CD4-positive, CD25-positive, alpha-beta regulatory T cell (primary cell): ENCODE data around the gene USP12. TPM values are rescaled to one million over a fixed set of nuclear protein-coding genes. Genes with fewer than 3 reads are reported as not detected.
A peak's percentile ranks its signal among the peaks of the same experiment; 100 is the strongest.

ENCODE experiments used
- ATAC-seq, 2 donors: fragments of 150-1000 bp; cut with Tn5 transposase; one replicate each; pipeline ENCODE4 v1.10.0; 2021; ENCODE audit warnings: low read depth in 2 of 2, moderate number of reproducible peaks in 2 of 2, moderate library complexity in 1 of 2
- DNase-seq, 3 donors: peaks; one replicate each; pipeline versions ENCODE4 v3.0.0 to v3.0.0-alpha.2; 2012 to 2022; ENCODE audit warnings: mixed read lengths in 1 of 3
- H3K27ac ChIP-seq: one replicate; pipeline ENCODE4 v1.7.0; 2013; ENCODE audit warnings: mild to moderate bottlenecking, low read length; ENCODE audit not compliant: insufficient read depth, poor library complexity, severe bottlenecking
- H3K27me3 ChIP-seq: one replicate; pipeline ENCODE4 v1.7.0; 2013; ENCODE audit warnings: low read length; ENCODE audit not compliant: control insufficient read depth, insufficient read depth
- H3K36me3 ChIP-seq: one replicate; pipeline ENCODE4 v1.7.0; 2013; ENCODE audit warnings: mild to moderate bottlenecking, low read length, moderate library complexity; ENCODE audit not compliant: control insufficient read depth, insufficient read depth
- H3K4me1 ChIP-seq: 2 replicates; pipeline ENCODE4 v1.7.0; 2013; ENCODE audit warnings: mild to moderate bottlenecking, low read length; ENCODE audit not compliant: insufficient read depth, control insufficient read depth, poor library complexity, severe bottlenecking
- H3K4me3 ChIP-seq: one replicate; pipeline ENCODE4 v1.7.0; 2013; ENCODE audit warnings: low read depth, mild to moderate bottlenecking, low read length, moderate library complexity
- H3K9me3 ChIP-seq, 2 experiments: 1 replicate in 1 of 2; 2 replicates in 1 of 2; pipeline ENCODE4 v1.7.0; 2013; ENCODE audit warnings: low read length in 2 of 2, mild to moderate bottlenecking in 1 of 2, moderate library complexity in 1 of 2; ENCODE audit not compliant: control insufficient read depth in 2 of 2
- H3K27ac Mint-ChIP-seq, 3 donors: one replicate each; pipeline ENCODE4 v1.8.0; 2020 to 2022; ENCODE audit warnings: mild to moderate bottlenecking in 3 of 3, mixed read lengths in 3 of 3, moderate library complexity in 2 of 3
- H3K27me3 Mint-ChIP-seq: one replicate; pipeline ENCODE4 v1.8.0; 2022; ENCODE audit warnings: mild to moderate bottlenecking, mixed read lengths
- H3K36me3 Mint-ChIP-seq: one replicate; pipeline ENCODE4 v1.8.0; 2020; ENCODE audit warnings: mixed read lengths
- H3K4me1 Mint-ChIP-seq, 4 donors: one replicate each; pipeline ENCODE4 v1.8.0; 2020 to 2022; ENCODE audit warnings: mixed read lengths in 4 of 4, mild to moderate bottlenecking in 1 of 4
- H3K4me3 Mint-ChIP-seq, 4 donors: one replicate each; pipeline ENCODE4 v1.8.0; 2020 to 2022; ENCODE audit warnings: mild to moderate bottlenecking in 4 of 4, mixed read lengths in 4 of 4, moderate library complexity in 3 of 4
- H3K9me3 Mint-ChIP-seq, 7 donors: one replicate each; pipeline ENCODE4 v1.8.0; 2020 to 2022; ENCODE audit warnings: mixed read lengths in 7 of 7, mild to moderate bottlenecking in 3 of 7, moderate library complexity in 2 of 7
- polyA plus RNA-seq, 4 donors: library from polyadenylated mRNA; unstranded; fragments of 300-500 nt; fragmentation: Illumina TruSeq; gene quantifications; one replicate each; pipeline ENCODE4 v1.2.3, GENCODE V29; 2021
- total RNA-seq: library from RNA; stranded (reverse); gene quantifications from one replicate; pipeline ENCODE4 v1.2.3, GENCODE V29; 2022

Gene USP12
- total and polyA plus RNA-seq, 5 donors from 2014 or later, result 13.5 to 67.6 (median 16.9) TPM

- no peaks in the 10 kb centered on the region for H3K9me3 ChIP-seq
- Mint-ChIP-seq H3K4me3 (peak overlapping the region; percentile 59 to 82 (median 68)), H3K36me3 (peaks cover 26% of the 10 kb centered on the region), H3K27me3 (no peaks in the 10 kb centered on the region), H3K27ac (peak overlapping the region; percentile 22 to 88 (median 54)), H3K9me3 (peaks cover 0 to 4% (median 0%) of the 10 kb centered on the region in 7 donors), H3K4me1 (peaks cover 66 to 78% (median 73%) of the 10 kb centered on the region in 4 donors)
- H3K27me3 ChIP-seq, result no peaks in the 10 kb centered on the region
- no peaks in the 10 kb centered on the region for H3K36me3 ChIP-seq
- peaks cover 49% of the 10 kb centered on the region for H3K4me1 ChIP-seq
- peak overlapping the region; percentile 61 for H3K27ac ChIP-seq
- peak overlapping the region; percentile 62 for H3K4me3 ChIP-seq
- DNase-seq, result no peak
- no peak for ATAC-seq
Observed at GRCh38 chr13:27160657-27161295, 10.8 kb downstream of the USP12 start.

- H3K4me1 ChIP-seq, result peaks cover 49% of the 10 kb centered on the region
- H3K27ac Mint-ChIP-seq, result peak overlapping the region in 2 of 3 donors; percentile 53 to 54
- H3K9me3 Mint-ChIP-seq, result peaks cover 0 to 4% (median 0%) of the 10 kb centered on the region in 7 donors
- DNase-seq, result no peak
- peak overlapping the region; percentile 62 for H3K4me3 ChIP-seq
- H3K4me3 Mint-ChIP-seq, result peak overlapping the region; percentile 59 to 82 (median 68)
- ATAC-seq, result no peak
- H3K4me1 Mint-ChIP-seq, result peaks cover 61 to 75% (median 71%) of the 10 kb centered on the region in 4 donors
- no peaks in the 10 kb centered on the region for H3K27me3 Mint-ChIP-seq
- H3K27me3 ChIP-seq, result no peaks in the 10 kb centered on the region
- no peaks in the 10 kb centered on the region for H3K36me3 ChIP-seq
- H3K36me3 Mint-ChIP-seq, result peaks cover 26% of the 10 kb centered on the region
- peak overlapping the region; percentile 61 for H3K27ac ChIP-seq
- H3K9me3 ChIP-seq, result no peaks in the 10 kb centered on the region
Observed at GRCh38 chr13:27159806-27160563, 11.6 kb downstream of the USP12 start.

GRCh38 chr13:27158335-27158734 is 13.3 kb downstream of the USP12 start:
- ATAC-seq (no peak), DNase-seq (no peak)
- peaks cover 45% of the 10 kb centered on the region for H3K4me1 ChIP-seq
- no peaks in the 10 kb centered on the region for H3K27me3 ChIP-seq
- peaks cover 0 to 4% (median 0%) of the 10 kb centered on the region in 7 donors for H3K9me3 Mint-ChIP-seq
- no peak overlapping the region for H3K27ac Mint-ChIP-seq
- H3K36me3 ChIP-seq, result no peaks in the 10 kb centered on the region
- H3K36me3 Mint-ChIP-seq, result peaks cover 25% of the 10 kb centered on the region
- H3K4me3 Mint-ChIP-seq, result peak overlapping the region in 2 of 4 donors; percentile 33 to 55
- H3K27me3 Mint-ChIP-seq, result no peaks in the 10 kb centered on the region
- no peak overlapping the region for H3K4me3 ChIP-seq
- H3K27ac ChIP-seq, result no peak overlapping the region
- H3K9me3 ChIP-seq, result no peaks in the 10 kb centered on the region
- peaks cover 63 to 76% (median 71%) of the 10 kb centered on the region in 4 donors for H3K4me1 Mint-ChIP-seq

DNA sequence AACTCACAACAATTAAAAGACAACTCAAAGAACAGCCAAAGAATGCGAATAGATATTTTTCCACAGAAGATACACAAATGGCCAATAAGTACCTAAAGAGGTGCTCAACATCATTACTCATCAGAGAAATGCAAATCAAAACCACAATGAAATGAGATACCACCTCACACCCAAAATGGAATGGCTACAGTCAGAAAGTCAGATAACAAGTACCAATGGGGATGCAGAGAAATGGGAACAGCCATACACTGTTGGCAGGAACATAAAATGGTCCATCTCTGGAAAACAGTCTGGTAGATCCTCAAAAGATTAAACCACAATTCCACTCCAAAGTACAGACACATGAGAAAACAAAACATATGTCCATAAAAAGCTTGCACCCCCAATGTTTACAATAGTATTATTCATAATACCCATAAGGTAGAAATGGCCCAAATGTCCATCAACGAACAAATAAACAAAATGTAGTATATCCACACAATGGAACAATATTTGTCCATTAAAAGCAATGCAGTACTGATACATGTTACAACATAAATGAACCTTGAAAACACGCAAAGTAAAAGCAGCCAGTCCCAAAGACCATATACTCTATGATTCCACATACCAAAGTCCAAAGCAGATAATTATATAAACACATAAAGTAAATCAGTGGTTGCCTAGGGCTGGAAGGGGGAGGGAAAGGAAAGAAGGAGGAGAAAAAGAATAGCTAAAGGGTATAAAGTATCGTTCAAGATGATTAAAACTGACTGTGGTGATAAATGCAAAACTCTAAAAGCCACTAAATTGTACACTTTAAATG is 19.6 kb downstream of the USP12 start:
- peaks cover 0 to 4% (median 0%) of the 10 kb centered on the region in 7 donors for H3K9me3 Mint-ChIP-seq
- H3K36me3 ChIP-seq, result no peaks in the 10 kb centered on the region
- peaks cover 14% of the 10 kb centered on the region for H3K36me3 Mint-ChIP-seq
- H3K4me1 ChIP-seq, result peaks cover 21% of the 10 kb centered on the region
- H3K27me3 ChIP-seq, result no peaks in the 10 kb centered on the region
- peak overlapping the region in 3 of 4 donors; percentile 1 to 70 (median 59) for H3K4me3 Mint-ChIP-seq
- ATAC-seq (peak; percentile 28 to 46), DNase-seq (peak in 1 of 3 donors; percentile 47)
- no peaks in the 10 kb centered on the region for H3K27me3 Mint-ChIP-seq
- no peak overlapping the region for H3K27ac ChIP-seq
- H3K27ac Mint-ChIP-seq, result peak overlapping the region in 2 of 3 donors; percentile 32 to 35
- no peaks in the 10 kb centered on the region for H3K9me3 ChIP-seq
- H3K4me3 ChIP-seq, result peak overlapping the region; percentile 26
- H3K4me1 Mint-ChIP-seq, result peaks cover 52 to 77% (median 69%) of the 10 kb centered on the region in 4 donors

DNA sequence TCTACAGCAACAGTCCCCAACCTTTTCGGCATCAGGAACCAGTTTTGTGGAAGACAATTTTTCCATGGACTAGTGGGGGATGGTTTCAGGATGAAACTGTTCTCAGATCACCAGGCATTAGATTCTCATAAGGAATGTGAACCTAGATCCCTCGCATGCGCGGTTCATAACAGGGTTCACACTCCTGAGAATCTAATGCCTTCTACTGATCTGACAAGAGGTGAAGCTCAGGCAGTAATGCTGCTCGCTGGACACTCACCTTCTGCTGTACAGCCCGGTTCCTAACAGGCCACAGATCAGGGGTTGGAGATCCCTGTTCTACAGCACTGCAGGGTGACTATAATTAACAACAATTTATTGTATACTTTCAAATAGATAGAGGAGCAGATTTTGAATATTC is 21.9 kb downstream of the USP12 start:
- Mint-ChIP-seq H3K36me3 (peaks cover 5% of the 10 kb centered on the region), H3K27ac (peak overlapping the region in 2 of 3 donors; percentile 44 to 68), H3K9me3 (peaks cover 0 to 2% (median 0%) of the 10 kb centered on the region in 7 donors), H3K27me3 (no peaks in the 10 kb centered on the region), H3K4me1 (peaks cover 61 to 86% (median 76%) of the 10 kb centered on the region in 4 donors), H3K4me3 (peak overlapping the region in 2 of 4 donors; percentile 1 to 29)
- Histone ChIP-seq H3K36me3 (no peaks in the 10 kb centered on the region), H3K9me3 (no peaks in the 10 kb centered on the region), H3K4me1 (peaks cover 36% of the 10 kb centered on the region), H3K4me3 (no peak overlapping the region), H3K27me3 (no peaks in the 10 kb centered on the region), H3K27ac (no peak overlapping the region)
- no peak for DNase-seq
- ATAC-seq, result no peak

DNA sequence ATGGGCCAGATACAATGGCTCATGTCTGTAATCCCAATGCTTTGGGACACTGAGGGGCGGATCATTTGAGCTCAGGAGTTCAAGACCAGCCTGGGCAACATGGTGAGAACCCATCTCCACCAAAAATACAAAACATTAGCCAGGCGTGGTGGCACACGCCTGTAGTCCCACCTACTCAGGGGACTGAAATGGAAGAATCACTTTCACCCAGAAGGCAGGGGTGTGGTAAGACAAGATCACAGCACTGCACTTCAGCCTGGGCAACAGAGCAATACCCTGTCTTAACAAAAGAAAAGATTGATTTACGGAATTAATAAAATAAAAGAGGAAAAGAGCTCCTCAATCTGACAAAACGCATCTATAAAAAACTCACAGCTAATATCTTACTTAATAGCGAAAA is 22.7 kb downstream of the USP12 start:
- peak overlapping the region; percentile 0 to 59 (median 26) for H3K4me3 Mint-ChIP-seq
- no peaks in the 10 kb centered on the region for H3K27me3 Mint-ChIP-seq
- H3K27ac ChIP-seq, result no peak overlapping the region
- no peak for ATAC-seq
- H3K27me3 ChIP-seq, result no peaks in the 10 kb centered on the region
- peaks cover 5% of the 10 kb centered on the region for H3K36me3 Mint-ChIP-seq
- H3K27ac Mint-ChIP-seq, result peak overlapping the region in 2 of 3 donors; percentile 43 to 72
- no peaks in the 10 kb centered on the region for H3K9me3 ChIP-seq
- H3K9me3 Mint-ChIP-seq, result peaks cover 0 to 2% (median 0%) of the 10 kb centered on the region in 7 donors
- H3K4me1 ChIP-seq, result peaks cover 36% of the 10 kb centered on the region
- H3K4me1 Mint-ChIP-seq, result peaks cover 54 to 78% (median 68%) of the 10 kb centered on the region in 4 donors
- DNase-seq, result peak in 1 of 3 donors; percentile 31
- H3K36me3 ChIP-seq, result no peaks in the 10 kb centered on the region
- H3K4me3 ChIP-seq, result no peak overlapping the region

GRCh38 chr13:27147530-27148170 is 24.0 kb downstream of the USP12 start:
- ATAC-seq (peak; percentile 78 to 83), DNase-seq (peak in 2 of 3 donors; percentile 23 to 74)
- Histone ChIP-seq H3K36me3 (no peaks in the 10 kb centered on the region), H3K27me3 (no peaks in the 10 kb centered on the region), H3K4me3 (peak overlapping the region; percentile 38), H3K9me3 (no peaks in the 10 kb centered on the region), H3K4me1 (peaks cover 36% of the 10 kb centered on the region), H3K27ac (peak overlapping the region; percentile 67)
- H3K9me3 Mint-ChIP-seq, result peaks cover 0 to 4% (median 0%) of the 10 kb centered on the region in 7 donors
- peaks cover 58 to 81% (median 71%) of the 10 kb centered on the region in 4 donors for H3K4me1 Mint-ChIP-seq
- peak overlapping the region in 2 of 4 donors; percentile 47 to 55 for H3K4me3 Mint-ChIP-seq
- peaks cover 12% of the 10 kb centered on the region for H3K36me3 Mint-ChIP-seq
- peak overlapping the region; percentile 72 to 93 (median 76) for H3K27ac Mint-ChIP-seq
- H3K27me3 Mint-ChIP-seq, result no peaks in the 10 kb centered on the region
